ENCODE measurements around the gene FCAR.

GRCh38 chr19:54893406-54893805 is 19.4 kb downstream of the FCAR start:
- TF ChIP-seq CTCF (IDR thresholded peaks at IDR 0.05) (no peak), EZH2 (IDR thresholded peaks at IDR 0.05; ENCODE audit: borderline replicate concordance, insufficient read depth, low read depth, low read length, poor library complexity, severe bottlenecking) (no peak)
